Fibroblast of the aortic adventitia (primary cell): ENCODE measurements around the gene FRG2B. TPM values are rescaled to one million over a fixed set of nuclear protein-coding genes. Genes with fewer than 3 reads are reported as not detected.
"Not testable (repeated sequence)": the region's sequence is repeated elsewhere in the genome, so short reads cannot be mapped to it uniquely, and the experiment has no call there.

Experiments
- DNase-seq: peaks from one replicate; pipeline ENCODE4 v3.0.0-alpha.2; 2010; ENCODE audit warnings: low read depth
- H3K4me3 ChIP-seq: 2 replicates; pipeline ENCODE4 v1.5.1; 2011; ENCODE audit warnings: low read depth, mild to moderate bottlenecking, control low read depth, low read length, moderate library complexity
- total RNA-seq: library from RNA; depleted of rRNA; stranded (reverse); fragments of >200 nt; gene quantifications from 2 replicates; pipeline ENCODE4 v1.2.3, GENCODE V29; 2012; ENCODE audit warnings: low replicate concordance
- TF ChIP-seq, protein P1 (sequence below): IDR thresholded peaks from 2 replicates; pipeline ENCODE4 v1.5.1; 2011; ENCODE audit warnings: mild to moderate bottlenecking, low read length, control low read depth, inconsistent platforms; ENCODE audit not compliant: insufficient read depth

Gene FRG2B
- not detected in 2 replicates for total RNA-seq

DNA sequence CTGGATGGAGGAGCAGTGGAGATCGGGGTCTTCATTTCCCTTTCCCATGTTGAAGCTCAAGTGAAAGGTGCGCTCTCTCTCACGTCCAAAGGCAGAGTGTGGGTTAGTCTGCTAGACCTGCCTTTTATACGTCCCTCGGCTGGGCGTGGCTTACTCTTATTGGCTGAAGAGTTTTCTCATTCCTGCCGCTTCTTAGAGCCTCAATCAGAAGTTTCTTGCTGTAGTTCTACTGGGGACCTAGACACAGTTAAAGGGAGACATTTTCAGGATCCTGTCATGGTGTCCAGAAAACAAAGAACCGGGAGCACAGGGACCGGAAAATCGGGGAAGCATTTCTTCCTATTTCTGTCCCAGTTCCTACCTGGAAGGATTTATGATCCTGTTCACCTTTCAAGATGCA lies at the start of gene FRG2B:
FRG2B (minus strand) TSS at position 101 of the 400 bp plus-strand sequence; CDS start at position 48, 53 bp downstream.
- not testable (repeated sequence) for DNase-seq, H3K4me3 ChIP-seq

DNA sequence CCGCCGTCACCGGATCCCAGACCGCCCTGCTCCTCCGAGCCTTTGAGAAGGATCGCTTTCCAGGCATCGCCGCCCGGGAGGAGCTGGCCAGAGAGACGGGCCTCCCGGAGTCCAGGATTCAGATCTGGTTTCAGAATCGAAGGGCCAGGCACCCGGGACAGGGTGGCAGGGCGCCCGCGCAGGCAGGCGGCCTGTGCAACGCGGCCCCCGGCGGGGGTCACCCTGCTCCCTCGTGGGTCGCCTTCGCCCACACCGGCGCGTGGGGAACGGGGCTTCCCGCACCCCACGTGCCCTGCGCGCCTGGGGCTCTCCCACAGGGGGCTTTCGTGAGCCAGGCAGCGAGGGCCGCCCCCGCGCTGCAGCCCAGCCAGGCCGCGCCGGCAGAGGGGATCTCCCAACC lies 40.9 kb upstream of the FRG2B start:
- not testable (repeated sequence) for DNase-seq, H3K4me3 ChIP-seq

DNA sequence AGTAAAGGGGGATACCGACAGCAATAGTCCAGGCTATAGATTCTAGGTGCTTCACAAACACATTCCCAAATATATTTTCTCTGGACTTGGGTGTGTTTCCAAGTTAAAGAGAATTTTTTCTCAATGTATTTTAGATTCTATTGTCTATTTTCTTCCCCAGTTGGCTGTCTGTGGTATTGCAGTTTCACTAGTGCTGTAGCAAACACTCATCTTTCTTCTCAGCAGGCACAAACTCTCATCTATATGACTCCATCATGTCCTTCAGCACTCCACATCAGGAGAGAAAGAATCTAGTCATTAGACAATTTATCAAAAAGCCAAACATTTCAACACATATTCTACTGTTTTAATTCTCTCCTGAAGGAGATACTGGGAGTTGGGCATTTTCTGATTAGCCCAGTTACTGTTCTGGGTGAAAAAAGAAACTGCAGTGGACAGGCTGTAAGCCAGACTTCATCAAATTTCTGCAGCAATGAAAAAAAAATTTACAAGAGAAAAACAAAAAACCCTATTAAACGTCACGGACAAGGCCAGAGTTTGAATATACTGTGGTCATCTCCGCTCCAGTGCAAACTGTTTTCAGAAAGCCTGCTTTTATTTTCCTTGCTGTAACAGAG lies 37.1 kb upstream of the FRG2B start:
- DNase-seq, H3K4me3 ChIP-seq: not testable (repeated sequence)

DNA sequence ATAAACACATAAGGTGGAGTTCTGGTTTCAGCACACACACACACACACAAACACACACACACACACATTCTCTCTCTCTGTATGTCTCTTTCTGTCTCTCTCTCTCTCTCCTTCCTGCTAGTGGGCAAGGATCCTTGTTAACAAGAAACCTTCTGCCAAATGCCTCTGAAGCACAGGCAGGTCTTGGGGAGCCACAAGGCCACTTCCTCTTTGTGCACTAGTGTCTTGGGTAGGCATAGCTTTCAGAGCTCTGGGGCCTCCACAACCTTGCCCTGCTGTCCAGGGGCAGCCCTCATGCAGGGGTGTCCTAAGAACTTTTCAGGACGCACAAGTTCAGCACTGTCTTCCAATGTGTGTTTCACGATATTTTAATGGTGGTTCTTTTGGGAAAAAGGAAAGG lies 34.5 kb upstream of the FRG2B start:
- not testable (repeated sequence) for H3K4me3 ChIP-seq, DNase-seq

DNA sequence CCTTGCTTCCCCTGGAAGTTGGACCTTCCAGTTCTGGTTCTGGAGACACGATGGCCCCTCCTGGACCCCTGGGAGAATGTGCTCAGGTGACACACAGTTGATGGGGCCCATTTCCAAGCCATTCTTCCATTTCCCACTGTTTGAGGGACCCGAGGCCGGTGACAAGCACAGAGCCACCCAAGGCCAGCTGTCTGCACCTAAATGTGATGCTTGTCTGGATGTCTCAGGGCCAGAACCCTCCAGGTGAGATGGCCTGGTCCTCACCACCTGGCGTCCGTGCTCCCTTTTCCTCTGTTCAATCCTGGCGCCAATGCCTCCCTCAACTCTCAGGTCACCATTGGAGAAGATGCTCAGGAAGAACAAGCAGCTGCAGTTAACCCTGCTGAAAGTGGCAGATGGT lies 33.9 kb upstream of the FRG2B start:
- not testable (repeated sequence) for DNase-seq

DNA sequence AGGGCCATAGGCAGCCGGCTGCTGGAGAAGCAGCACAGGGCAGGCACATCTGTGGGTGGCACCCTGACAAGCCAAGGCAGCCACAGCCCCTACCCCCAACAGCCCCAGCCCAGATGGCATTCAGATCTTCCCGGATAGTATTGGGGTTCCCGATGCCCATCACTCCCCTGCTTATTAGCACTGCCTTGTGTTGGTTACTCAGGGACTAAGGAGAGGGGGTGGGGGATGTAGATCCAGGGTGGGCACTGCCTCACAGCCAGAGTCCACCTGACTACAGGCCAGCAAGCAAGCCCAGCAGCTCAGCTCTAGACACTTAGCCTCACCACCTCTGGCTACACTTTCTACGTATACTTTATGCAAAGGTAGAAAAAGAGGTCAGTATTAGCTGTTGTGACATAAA lies 30.7 kb upstream of the FRG2B start:
- not testable (repeated sequence) for DNase-seq, H3K4me3 ChIP-seq

More for the DNA sequence above, 33.9 kb upstream of the FRG2B start:
- not testable (repeated sequence) for H3K4me3 ChIP-seq

DNA sequence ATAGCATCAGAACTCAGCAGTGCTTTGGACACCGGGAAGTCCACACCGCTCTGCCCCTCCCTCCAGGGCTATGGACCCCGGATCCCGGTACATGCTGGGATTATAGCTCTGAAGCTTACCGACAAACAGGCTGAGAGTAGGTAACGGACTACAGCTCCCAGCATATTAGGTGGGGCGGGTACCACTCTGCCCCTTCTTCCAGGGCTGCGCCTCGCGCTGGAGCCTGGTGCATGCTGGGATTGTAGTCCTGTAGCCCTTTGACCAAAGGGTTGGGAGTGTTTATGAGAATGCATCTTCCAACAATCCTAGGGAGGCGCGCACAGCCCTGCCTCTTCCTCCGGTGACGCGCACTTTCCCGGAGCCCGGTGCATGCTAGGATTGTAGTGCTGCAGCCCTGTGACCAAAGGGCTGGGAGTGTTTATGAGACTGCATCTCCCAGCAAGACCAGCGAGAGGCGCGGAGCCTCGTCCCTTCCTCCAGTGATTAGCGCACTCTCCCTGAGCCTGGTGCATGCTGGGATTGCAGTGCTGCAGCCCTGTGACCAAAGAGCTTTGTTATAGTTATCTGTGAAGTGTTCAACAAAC lies 22.4 kb upstream of the FRG2B start:
- DNase-seq = not testable (repeated sequence)

DNA sequence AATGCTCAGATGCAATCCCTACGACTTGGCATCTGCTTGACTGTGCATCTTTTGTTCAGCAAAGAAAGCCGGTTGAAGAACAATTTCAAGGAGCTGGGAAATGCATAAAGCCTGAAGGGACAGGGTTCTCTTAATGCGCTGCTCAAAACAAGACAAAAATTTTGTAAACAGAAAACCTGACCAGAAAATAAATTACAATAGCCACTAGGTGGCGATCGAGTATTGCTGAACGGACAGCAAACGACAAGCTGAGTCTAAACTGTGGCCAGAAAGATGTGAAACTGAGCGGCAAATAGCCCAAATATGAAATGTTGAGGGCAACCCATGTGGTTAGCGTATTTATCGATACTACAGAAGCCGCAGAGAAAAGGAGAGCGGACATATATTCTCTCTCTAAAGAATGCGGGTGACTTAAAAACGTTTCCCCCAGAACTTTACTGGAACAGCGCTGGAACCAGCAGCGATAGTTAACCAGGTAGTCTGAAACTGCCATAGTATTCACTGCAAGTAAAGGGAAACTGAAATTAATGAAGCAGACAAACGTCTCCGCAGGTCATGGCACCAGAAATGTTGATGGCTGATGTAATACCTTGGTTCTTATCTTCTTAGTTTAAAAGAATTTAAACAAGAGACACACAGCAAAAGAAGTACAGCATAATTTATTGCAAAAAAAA lies 20.6 kb upstream of the FRG2B start:
- H3K4me3 ChIP-seq, DNase-seq: not testable (repeated sequence)

More for the DNA sequence above, 22.4 kb upstream of the FRG2B start:
- not testable (repeated sequence) for H3K4me3 ChIP-seq

DNA sequence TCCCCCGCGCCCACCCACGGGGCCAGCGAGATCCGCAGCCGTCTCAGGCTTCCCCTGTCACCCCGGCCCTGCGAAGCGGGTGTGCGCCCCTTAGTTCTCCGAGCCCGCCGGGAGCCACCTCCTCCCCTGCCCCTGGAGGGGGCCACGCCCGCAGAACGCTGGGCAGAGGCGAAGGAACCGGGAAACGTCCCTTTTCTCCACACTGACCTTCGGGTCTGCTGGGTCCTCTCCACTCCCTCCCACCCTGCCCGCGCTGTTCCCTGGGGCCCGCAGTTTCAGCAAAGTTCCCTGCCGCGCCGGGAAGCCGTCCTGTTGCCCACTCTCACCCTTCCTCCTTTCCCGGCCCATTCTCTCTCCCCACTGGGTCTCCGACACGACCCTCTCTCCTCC lies 11.2 kb upstream of the FRG2B start:
- DNase-seq, H3K4me3 ChIP-seq: not testable (repeated sequence)

DNA sequence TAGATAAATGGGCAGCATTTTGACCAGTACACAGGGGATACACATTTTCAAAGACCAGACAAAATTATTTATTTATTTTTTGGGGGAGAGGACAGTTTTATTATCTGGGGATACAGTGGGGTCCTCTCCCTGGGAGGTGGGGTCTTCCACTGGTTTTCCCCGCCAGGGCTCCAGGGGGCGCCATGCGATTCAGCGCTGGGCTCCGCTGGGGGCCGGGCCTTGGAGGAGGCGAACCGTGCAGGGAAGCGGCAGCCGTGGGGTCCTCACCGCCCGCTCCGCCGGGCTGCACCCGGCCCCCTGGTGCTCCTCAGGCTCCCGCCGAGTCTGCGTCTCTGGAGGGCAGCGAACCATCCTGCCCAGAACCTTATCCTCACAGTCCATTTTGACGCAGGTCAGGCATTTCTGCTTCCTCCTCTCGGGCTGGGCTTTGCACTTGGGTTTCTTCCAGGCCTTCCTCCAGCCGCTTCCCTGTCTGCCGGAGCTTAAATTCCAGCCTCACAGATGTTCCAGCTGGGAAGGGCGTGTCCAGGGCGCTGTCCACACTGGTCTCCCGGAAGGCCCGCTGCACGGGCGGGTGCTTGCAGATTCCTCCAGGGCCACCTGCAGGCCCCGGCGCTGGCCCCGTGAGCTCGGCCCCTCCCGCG lies 10.7 kb upstream of the FRG2B start:
- H3K4me3 ChIP-seq, DNase-seq: not testable (repeated sequence)

DNA sequence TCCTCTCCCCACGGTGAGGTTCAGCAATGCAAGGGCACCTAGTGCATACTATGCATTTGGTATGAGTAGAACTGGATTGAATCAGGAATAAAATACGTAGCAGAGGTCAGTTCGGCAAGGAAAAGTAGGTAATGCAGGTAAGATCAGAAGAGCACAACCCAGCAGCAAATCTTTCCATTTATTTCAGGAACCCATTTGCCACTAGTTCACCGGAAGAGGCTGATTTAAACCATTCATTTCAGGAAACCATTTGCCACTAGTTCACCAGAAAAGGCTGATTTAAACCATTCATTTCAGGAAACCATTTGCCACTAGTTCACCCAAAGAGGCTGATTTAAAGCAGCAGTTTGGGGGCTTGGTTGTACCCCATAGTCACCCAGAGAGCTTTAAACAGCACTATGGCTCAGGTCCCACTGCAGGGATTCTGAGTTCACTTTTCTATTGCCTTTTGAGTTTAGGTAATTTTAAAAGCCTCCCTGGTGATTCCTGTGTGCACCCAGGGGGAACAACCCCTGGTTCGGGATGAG lies 4.2 kb upstream of the FRG2B start:
- not testable (repeated sequence) for H3K4me3 ChIP-seq, DNase-seq

DNA sequence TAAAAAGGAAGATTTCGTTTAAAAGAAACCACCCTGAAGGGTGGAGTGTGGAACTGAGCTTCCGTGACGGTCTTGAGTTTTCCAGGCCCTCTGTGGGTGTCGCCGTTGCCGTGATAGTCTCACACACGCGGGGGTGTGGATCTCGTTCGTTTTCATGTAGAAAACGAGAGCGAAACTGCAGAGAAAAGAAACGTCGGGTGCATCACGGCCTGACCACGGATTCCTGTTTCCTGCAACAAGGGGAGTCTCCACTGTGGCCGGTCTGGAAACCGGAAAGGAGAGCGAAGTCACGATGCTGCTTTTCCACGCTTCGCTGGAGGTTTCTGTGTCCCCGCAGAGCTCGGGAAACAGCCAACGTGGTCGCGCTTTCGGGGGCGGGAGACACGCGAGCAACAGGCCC lies 4.1 kb downstream of the FRG2B start:
- not testable (repeated sequence) for DNase-seq, H3K4me3 ChIP-seq

DNA sequence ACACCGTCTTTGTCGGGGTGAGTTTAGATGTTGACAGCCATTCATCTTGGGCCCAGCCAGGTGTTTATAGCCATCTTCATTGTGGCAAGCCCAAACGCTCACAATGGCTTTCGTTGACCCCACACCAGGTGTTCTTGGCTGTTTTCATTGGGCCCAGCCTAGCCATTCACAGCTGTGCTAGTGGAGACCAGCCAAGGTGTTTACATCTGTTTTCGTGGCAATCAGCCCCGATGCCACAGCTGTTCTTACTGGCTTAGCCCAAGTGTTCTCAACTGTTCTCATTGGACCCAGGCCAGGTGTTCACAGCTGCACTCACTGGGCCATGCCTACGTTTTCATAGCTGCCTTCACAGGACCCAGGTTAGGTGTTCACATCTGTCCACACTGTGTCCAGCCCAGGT lies 7.7 kb downstream of the FRG2B start:
- H3K4me3 ChIP-seq = no peak overlapping the region
- TF ChIP-seq, protein P1, sequence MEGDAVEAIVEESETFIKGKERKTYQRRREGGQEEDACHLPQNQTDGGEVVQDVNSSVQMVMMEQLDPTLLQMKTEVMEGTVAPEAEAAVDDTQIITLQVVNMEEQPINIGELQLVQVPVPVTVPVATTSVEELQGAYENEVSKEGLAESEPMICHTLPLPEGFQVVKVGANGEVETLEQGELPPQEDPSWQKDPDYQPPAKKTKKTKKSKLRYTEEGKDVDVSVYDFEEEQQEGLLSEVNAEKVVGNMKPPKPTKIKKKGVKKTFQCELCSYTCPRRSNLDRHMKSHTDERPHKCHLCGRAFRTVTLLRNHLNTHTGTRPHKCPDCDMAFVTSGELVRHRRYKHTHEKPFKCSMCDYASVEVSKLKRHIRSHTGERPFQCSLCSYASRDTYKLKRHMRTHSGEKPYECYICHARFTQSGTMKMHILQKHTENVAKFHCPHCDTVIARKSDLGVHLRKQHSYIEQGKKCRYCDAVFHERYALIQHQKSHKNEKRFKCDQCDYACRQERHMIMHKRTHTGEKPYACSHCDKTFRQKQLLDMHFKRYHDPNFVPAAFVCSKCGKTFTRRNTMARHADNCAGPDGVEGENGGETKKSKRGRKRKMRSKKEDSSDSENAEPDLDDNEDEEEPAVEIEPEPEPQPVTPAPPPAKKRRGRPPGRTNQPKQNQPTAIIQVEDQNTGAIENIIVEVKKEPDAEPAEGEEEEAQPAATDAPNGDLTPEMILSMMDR = no peak
- DNase-seq = no peak
